Measurements from ENCODE around the gene IL1RL2. TPM values are rescaled to one million over a fixed set of nuclear protein-coding genes. Genes with fewer than 3 reads are reported as not detected.

The IL1RL2 gene
- total and polyA plus RNA-seq, 2 donors from 2014 or later, result 1.4 to 1.8 TPM

DNA sequence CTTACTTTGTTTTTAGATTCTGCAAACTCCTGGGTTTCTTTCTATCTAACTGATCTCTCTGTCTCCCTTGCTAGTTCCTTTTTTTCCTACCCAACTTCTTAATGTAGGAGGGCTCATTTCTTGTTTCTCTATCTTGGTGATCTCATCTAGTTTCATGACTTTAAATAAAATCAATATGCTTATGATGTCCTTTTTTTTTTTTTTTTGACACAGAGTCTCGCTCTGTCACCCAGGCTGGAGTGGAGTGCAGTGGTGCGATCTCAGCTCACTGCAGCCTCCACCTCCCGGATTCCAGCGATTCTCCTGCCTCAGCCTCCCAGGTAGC is 82.3 kb downstream of the IL1RL2 start:
- H3K4me3 ChIP-seq (ENCODE audit: low read length in 3 of 3), result no peak overlapping the region
- H3K4me1 ChIP-seq (ENCODE audit: control insufficient read depth in 2 of 3, insufficient read depth in 2 of 3, low read depth in 1 of 3, low read length in 3 of 3), result peaks cover 0 to 7% (median 0%) of the 10 kb centered on the region in 3 donors
- TF ChIP-seq, protein P1, sequence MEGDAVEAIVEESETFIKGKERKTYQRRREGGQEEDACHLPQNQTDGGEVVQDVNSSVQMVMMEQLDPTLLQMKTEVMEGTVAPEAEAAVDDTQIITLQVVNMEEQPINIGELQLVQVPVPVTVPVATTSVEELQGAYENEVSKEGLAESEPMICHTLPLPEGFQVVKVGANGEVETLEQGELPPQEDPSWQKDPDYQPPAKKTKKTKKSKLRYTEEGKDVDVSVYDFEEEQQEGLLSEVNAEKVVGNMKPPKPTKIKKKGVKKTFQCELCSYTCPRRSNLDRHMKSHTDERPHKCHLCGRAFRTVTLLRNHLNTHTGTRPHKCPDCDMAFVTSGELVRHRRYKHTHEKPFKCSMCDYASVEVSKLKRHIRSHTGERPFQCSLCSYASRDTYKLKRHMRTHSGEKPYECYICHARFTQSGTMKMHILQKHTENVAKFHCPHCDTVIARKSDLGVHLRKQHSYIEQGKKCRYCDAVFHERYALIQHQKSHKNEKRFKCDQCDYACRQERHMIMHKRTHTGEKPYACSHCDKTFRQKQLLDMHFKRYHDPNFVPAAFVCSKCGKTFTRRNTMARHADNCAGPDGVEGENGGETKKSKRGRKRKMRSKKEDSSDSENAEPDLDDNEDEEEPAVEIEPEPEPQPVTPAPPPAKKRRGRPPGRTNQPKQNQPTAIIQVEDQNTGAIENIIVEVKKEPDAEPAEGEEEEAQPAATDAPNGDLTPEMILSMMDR (IDR thresholded peaks at IDR 0.05; ENCODE audit: borderline replicate concordance, extremely low read depth, insufficient read depth), result no peak
- DNase-seq, result no peak
- intact Hi-C loops (cut with DNase I), result no loop called here
- H3K9ac ChIP-seq (ENCODE audit: low read length in 3 of 3), result no peak overlapping the region
- no peaks in the 10 kb centered on the region for H3K9me3 ChIP-seq (ENCODE audit: control insufficient read depth in 2 of 3, insufficient read depth in 1 of 3, low read length in 3 of 3)
- no peaks in the 10 kb centered on the region for H3K36me3 ChIP-seq (ENCODE audit: control insufficient read depth in 2 of 3, insufficient read depth in 3 of 3, low read length in 3 of 3)
- no peak for FAIRE-seq
- H3K27me3 ChIP-seq (ENCODE audit: control insufficient read depth, insufficient read depth, low read length), result no peaks in the 10 kb centered on the region
- H3K27ac ChIP-seq (ENCODE audit: low read depth in 2 of 2, low read length in 2 of 2), result peak overlapping the region in 1 of 2 donors; percentile 66

DNA sequence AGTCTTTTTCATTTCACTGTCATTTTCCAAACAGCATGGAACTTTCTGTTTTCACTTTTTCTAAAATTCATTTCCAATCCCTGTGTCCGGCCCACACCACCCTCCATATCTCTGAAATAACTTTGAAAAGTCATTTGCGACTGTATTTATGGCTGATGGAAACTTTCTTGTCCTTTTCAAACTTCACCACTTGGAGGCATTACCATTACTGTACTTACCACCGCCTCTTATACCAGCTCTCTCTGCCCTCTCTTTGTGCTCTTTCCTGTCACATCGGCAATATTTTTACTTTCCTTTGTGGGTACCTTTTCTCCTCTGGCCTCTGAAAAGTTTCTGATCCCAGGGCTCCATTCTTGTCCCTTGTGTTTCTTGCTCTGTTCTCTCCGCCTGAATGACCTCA is 85.0 kb downstream of the IL1RL2 start:
- H3K27ac ChIP-seq (ENCODE audit: low read depth in 2 of 2, low read length in 2 of 2), result no peak overlapping the region
- TF ChIP-seq, protein P1 (IDR thresholded peaks at IDR 0.05; ENCODE audit: borderline replicate concordance, extremely low read depth, insufficient read depth), result no peak
- intact Hi-C loops (cut with DNase I), result no loop called here
- no peaks in the 10 kb centered on the region for H3K36me3 ChIP-seq (ENCODE audit: control insufficient read depth in 2 of 3, insufficient read depth in 3 of 3, low read length in 3 of 3)
- H3K9me3 ChIP-seq (ENCODE audit: control insufficient read depth in 2 of 3, insufficient read depth in 1 of 3, low read length in 3 of 3), result no peaks in the 10 kb centered on the region
- no peak overlapping the region for H3K4me3 ChIP-seq (ENCODE audit: low read length in 3 of 3)
- no peak overlapping the region for H3K9ac ChIP-seq (ENCODE audit: low read length in 3 of 3)
- H3K27me3 ChIP-seq (ENCODE audit: control insufficient read depth, insufficient read depth, low read length), result no peaks in the 10 kb centered on the region
- peaks cover 0 to 7% (median 0%) of the 10 kb centered on the region in 3 donors for H3K4me1 ChIP-seq (ENCODE audit: control insufficient read depth in 2 of 3, insufficient read depth in 2 of 3, low read depth in 1 of 3, low read length in 3 of 3)
- no peak for DNase-seq
- FAIRE-seq, result no peak

DNA sequence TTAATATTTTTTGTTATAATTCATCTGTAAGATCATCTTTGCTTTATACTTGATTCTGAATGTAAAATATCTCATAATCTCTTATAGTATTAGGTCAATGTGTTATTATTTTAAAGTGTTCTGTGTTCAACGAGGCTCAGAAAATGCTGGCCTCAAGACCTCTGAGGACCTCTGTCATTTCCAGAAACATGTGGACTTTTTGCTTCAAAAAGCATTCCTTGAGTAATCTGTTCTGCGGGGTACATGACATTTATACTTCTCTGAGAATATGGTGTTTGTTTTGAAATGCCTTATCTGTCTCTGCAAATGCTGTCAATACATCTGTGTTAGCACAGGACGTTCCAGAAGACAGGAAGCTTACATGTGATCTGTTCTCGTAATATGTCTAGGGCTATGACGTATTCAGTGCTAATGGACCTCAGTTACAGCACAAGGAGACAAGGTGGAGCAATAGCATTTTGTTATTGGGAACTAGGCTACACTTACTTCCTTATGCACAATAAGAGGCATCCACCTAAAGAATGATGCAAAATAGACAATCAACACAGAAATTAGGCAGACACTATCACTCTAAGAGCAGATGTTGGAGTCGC is 86.9 kb downstream of the IL1RL2 start:
- TF ChIP-seq, protein P1 (IDR thresholded peaks at IDR 0.05; ENCODE audit: borderline replicate concordance, extremely low read depth, insufficient read depth), result no peak
- Histone ChIP-seq H3K27me3 (ENCODE audit: control insufficient read depth, insufficient read depth, low read length) (no peaks in the 10 kb centered on the region), H3K9ac (ENCODE audit: low read length in 3 of 3) (no peak overlapping the region), H3K9me3 (ENCODE audit: control insufficient read depth in 2 of 3, insufficient read depth in 1 of 3, low read length in 3 of 3) (no peaks in the 10 kb centered on the region), H3K4me1 (ENCODE audit: control insufficient read depth in 2 of 3, insufficient read depth in 2 of 3, low read depth in 1 of 3, low read length in 3 of 3) (peaks cover 0 to under 1% (median 0%) of the 10 kb centered on the region in 3 donors), H3K4me3 (ENCODE audit: low read length in 3 of 3) (no peak overlapping the region), H3K36me3 (ENCODE audit: control insufficient read depth in 2 of 3, insufficient read depth in 3 of 3, low read length in 3 of 3) (no peaks in the 10 kb centered on the region), H3K27ac (ENCODE audit: low read depth in 2 of 2, low read length in 2 of 2) (no peak overlapping the region)
- DNase-seq (no peak), FAIRE-seq (peak; percentile 77)
- intact Hi-C loops (cut with DNase I), result no loop called here

All from kidney (tissue), 14 donors.